Measurements from ENCODE around the gene GC. TPM values are rescaled to one million over a fixed set of nuclear protein-coding genes. Genes with fewer than 3 reads are reported as not detected.

GC gene
- total and polyA plus RNA-seq, 10 of the 15 experiments (the other 5 are each of a cell fraction or from before 2014, with no cell fraction given) = 2.3 TPM; not detected in 9

DNA sequence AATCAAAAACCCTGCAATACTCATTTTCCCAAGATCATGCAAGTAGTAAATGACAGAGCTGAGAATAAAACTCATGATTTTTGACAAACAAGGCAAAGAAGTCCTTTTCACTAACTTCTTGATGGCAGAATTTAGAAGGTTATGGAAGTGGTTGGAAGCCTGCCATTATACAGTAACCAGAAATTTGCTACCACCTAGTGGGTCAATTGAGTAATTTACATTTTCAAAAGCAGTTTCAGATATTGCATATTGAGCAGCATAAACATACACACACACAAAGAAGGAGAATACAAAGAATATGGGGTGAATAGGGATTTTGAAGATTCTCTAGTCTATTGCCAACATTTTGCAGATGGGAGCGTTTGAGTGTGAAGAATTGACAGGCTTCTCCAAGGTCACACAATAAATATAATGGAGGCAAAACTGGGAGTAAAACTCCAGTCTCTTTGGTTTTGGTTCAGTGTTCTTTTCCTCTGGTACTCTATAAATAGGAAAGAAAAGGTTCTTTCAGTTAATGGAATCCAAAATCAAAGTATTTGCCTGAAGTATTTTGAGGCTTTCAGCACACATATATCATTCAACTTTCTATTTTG, 70.2 kb downstream of the GC start:
- in situ Hi-C loops (cut with MboI) = loop anchor here (25.0 kb wide), 1 partner anchor 1101 kb away; no protein-coding TSS in a partner anchor
- ChIA-PET CTCF (interaction anchor here (1.9 to 5.9 kb wide), 3 partner anchors 443 to 1113 kb away, joined by 5 to 53 read pairs (median 34); no protein-coding TSS in a partner anchor), RAD21 (ENCODE audit: unreplicated experiment) (no interaction called here), SMC1A (ENCODE audit: uncharacterized antibody, unreplicated experiment) (interaction anchor here (3.0 kb wide), 1 partner anchor 444 kb away, joined by 21 read pairs; no protein-coding TSS in a partner anchor), POLR2A (no interaction called here)
- peak; percentile 70 for ATAC-seq
- Histone ChIP-seq H3K9ac (ENCODE audit: control insufficient read depth, insufficient read depth, low read length) (no peak overlapping the region), H3K79me2 (ENCODE audit: control insufficient read depth, insufficient read depth, low read length) (no peaks in the 10 kb centered on the region), H3K4me3 (no peak overlapping the region), H3K9me3 (replicated peaks; ENCODE audit: control insufficient read depth, insufficient read depth, low read length) (no peaks in the 10 kb centered on the region), H3K4me1 (ENCODE audit: control insufficient read depth, insufficient read depth, low read length) (no peaks in the 10 kb centered on the region), H3K27ac (ENCODE audit: control insufficient read depth, insufficient read depth) (no peak overlapping the region), H3K27me3 (replicated peaks in 1 of 2; ENCODE audit: control insufficient read depth in 2 of 2, insufficient read depth in 2 of 2, low read length in 1 of 2) (no peaks in the 10 kb centered on the region), H3K4me2 (ENCODE audit: control insufficient read depth, insufficient read depth) (no peak overlapping the region), H3K36me3 (ENCODE audit: control insufficient read depth in 2 of 2, insufficient read depth in 2 of 2, low read length in 1 of 2) (no peaks in the 10 kb centered on the region), H2AFZ (ENCODE audit: control insufficient read depth, low read depth, low read length) (no peak overlapping the region), H4K20me1 (ENCODE audit: control insufficient read depth, insufficient read depth) (no peaks in the 10 kb centered on the region)
- peak; percentile 87 for FAIRE-seq
- BruUV-seq (replicated peaks) = no TSS peak
- intact Hi-C loops (cut with micrococcal nuclease; ENCODE audit: unreplicated experiment) = loop anchor here (1.0 to 5.0 kb wide), 5 partner anchors 211 to 1111 kb away; no protein-coding TSS in a partner anchor
- TF ChIP-seq BCL11A (IDR thresholded peaks at IDR 0.05; ENCODE audit: low read depth, low read length) = no peak
- peak; percentile 86 for TF ChIP-seq RAD21 (IDR thresholded peaks at IDR 0.05; ENCODE audit: insufficient read depth, low read depth, low read length)
- TF ChIP-seq, protein P1, sequence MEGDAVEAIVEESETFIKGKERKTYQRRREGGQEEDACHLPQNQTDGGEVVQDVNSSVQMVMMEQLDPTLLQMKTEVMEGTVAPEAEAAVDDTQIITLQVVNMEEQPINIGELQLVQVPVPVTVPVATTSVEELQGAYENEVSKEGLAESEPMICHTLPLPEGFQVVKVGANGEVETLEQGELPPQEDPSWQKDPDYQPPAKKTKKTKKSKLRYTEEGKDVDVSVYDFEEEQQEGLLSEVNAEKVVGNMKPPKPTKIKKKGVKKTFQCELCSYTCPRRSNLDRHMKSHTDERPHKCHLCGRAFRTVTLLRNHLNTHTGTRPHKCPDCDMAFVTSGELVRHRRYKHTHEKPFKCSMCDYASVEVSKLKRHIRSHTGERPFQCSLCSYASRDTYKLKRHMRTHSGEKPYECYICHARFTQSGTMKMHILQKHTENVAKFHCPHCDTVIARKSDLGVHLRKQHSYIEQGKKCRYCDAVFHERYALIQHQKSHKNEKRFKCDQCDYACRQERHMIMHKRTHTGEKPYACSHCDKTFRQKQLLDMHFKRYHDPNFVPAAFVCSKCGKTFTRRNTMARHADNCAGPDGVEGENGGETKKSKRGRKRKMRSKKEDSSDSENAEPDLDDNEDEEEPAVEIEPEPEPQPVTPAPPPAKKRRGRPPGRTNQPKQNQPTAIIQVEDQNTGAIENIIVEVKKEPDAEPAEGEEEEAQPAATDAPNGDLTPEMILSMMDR (IDR thresholded peaks at IDR 0.05 in 2 of 3, conservative IDR thresholded peaks at IDR 0.05 in 1 of 3; ENCODE audit: control insufficient read depth in 2 of 3, extremely low read depth in 1 of 3, insufficient read depth in 1 of 3, low read depth in 3 of 3, low read length in 3 of 3) = peak; percentile 33 to 66 (median 46); a peak in 5 of 6 replicates
- no peak for TF ChIP-seq GABPA (IDR thresholded peaks at IDR 0.05; ENCODE audit: low read depth)
- peak; percentile 70 for TF ChIP-seq SMC3 (IDR thresholded peaks at IDR 0.05; ENCODE audit: borderline replicate concordance, low read length)
- no peak for DNase-seq (ENCODE audit: low read depth, low spot score)
- WGBS (ENCODE audit: insufficient coverage, insufficient replicate concordance, low lambda C conversion rate, missing lambda C conversion rate) = 0% methylated on average over 1 of the region's 1 CpG

All from GM12878 (cell line).